ENCODE data around the gene RTP3.

GRCh38 chr3:46479696-46480095, 18.1 kb upstream of the RTP3 start:
- TF ChIP-seq, protein P1, sequence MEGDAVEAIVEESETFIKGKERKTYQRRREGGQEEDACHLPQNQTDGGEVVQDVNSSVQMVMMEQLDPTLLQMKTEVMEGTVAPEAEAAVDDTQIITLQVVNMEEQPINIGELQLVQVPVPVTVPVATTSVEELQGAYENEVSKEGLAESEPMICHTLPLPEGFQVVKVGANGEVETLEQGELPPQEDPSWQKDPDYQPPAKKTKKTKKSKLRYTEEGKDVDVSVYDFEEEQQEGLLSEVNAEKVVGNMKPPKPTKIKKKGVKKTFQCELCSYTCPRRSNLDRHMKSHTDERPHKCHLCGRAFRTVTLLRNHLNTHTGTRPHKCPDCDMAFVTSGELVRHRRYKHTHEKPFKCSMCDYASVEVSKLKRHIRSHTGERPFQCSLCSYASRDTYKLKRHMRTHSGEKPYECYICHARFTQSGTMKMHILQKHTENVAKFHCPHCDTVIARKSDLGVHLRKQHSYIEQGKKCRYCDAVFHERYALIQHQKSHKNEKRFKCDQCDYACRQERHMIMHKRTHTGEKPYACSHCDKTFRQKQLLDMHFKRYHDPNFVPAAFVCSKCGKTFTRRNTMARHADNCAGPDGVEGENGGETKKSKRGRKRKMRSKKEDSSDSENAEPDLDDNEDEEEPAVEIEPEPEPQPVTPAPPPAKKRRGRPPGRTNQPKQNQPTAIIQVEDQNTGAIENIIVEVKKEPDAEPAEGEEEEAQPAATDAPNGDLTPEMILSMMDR (IDR thresholded peaks at IDR 0.05; ENCODE audit: insufficient read depth, low read length, poor library complexity, severe bottlenecking), result no peak
- TF ChIP-seq EZH2phosphoT487 (conservative IDR thresholded peaks at IDR 0.05; ENCODE audit: low read length), result no peak

Measured in SU-DHL-6 (cell line).